T follicular helper cell (primary cell): ENCODE results near the gene TCF4.

ENCODE experiments used
- DNase-seq: peaks from one replicate; pipeline ENCODE4 v3.0.0-alpha.2; 2020; ENCODE audit warnings: low read depth

Gene TCF4

DNA sequence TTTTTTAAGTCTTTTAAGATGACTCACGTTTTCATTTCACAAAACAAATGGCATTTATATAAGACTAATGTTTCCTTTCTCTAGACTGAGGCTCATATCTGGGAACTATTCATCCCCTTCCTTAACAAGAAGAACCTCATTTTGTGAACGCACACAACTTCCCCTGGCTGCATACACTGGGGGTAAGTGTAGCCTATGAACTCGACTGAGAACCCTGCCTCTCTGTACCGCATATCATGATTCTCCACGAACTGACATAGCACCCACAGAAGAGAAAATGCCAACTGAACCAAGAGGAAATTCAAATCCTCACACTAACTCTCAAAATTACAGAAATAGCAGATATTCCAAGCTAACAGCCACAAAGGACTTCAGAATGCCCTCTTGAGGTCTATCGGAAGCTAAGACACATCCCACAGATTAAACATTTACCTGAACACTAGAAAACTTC, 236.7 kb downstream of the TCF4 start:
- no peak for DNase-seq

DNA sequence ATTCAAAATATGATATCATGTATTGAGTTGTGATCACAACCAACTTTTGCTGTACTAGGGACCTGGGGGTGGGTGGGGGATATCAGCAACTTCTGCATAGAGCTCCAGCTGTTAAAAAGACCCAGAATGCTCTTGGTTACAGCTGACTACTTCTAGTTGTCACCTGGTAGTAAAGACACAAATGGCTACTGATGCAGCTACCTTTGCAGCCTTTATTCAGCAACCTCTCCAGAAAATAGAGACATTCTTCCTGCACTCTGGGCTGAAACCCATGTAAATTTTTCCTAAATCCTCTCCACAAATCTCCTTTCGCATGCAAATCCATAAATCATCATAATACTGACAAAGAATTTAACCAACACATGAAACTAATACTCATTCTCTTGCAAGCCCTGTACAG, 238.3 kb downstream of the TCF4 start:
- DNase-seq: no peak

DNA sequence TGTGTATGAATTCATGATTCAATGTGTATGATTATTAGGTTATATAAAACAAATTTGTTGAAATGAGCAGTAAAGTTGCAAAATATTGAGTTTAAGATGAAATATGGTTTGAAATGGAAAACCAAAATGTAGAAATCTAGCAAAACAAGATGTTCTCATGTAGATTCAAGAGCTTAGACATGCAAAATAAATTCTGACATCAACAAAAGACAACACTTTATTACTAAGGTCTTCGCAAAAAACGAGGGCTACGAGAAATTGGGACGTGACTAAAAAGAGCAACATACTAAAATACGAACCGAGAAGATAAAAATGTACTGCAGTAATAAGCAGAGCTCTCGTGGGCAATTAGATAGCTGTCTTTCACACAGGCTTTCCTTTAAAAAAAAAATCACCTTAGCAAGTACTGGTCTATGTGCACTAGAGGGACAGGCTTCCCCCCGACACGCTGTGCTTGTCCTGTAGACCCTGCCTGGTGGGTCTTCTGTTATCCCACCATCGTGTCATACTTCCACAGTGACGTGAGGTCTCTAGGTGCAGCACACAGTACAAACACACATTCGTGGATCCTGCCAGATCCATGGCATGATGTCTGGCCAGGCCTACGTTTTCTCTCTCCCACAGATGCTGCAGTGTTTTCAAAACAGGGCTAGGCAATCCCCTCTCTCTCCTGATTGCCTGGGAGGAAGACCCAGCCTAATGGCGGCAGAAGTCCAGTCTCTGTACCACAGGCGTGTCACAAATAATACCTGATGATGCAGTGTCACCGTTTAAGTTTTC, 240.8 kb downstream of the TCF4 start:
- no peak for DNase-seq

DNA sequence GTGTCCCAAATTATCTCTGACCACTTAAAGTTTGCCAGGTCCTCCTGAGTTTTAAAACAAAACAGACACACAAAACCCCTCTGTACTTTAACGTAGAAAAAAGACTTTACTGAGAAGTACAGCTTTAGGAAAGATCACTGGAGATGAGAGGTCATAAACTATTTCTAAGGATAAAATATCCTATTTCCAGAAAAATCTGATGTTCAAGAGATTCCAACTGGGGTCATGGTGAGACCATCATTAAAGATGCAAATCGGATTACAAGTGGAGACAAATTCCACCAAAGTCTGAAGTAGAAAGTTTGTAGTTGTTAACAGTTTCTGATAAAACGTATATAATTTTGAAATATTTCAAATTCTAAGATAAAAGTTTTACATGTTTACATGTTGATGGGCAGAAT, 241.6 kb downstream of the TCF4 start:
- no peak for DNase-seq

DNA sequence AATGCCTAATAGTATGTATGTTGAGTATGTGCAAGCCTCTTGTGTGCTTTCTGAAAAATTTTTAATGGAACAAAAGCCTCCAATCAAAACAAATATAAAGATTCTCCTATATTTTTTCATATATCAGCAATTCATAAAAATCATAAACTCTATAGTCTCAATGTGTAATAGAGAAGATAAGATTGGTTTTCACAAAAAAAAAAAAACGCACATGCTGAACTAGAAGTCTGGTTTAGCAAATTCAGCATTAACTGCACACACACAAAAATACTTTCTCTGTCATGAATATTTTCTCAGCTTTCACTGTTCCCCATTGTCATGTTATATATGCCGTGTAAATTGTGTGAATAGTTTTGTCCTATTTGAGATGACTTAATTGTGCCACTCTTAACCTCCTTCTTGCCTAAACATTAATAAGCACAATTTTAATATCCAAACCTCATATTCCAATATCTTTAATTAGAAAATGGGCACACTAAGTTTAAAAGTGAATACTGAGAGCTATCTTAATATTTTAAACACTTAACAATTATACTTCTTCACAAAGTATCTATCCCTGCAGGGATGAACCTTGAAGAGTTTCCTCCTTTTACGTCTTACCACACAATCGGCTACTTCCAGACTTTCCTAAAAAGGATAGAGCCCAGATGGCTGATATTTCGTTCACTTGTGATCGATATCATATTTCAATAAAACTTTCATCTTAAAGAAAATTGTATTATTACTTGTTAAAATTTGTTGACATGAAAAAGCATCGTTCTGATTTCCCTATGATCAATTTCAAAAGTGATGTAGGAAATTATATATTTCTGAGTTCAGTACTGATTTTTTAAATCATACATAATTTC, 242.7 kb downstream of the TCF4 start:
- no peak for DNase-seq

DNA sequence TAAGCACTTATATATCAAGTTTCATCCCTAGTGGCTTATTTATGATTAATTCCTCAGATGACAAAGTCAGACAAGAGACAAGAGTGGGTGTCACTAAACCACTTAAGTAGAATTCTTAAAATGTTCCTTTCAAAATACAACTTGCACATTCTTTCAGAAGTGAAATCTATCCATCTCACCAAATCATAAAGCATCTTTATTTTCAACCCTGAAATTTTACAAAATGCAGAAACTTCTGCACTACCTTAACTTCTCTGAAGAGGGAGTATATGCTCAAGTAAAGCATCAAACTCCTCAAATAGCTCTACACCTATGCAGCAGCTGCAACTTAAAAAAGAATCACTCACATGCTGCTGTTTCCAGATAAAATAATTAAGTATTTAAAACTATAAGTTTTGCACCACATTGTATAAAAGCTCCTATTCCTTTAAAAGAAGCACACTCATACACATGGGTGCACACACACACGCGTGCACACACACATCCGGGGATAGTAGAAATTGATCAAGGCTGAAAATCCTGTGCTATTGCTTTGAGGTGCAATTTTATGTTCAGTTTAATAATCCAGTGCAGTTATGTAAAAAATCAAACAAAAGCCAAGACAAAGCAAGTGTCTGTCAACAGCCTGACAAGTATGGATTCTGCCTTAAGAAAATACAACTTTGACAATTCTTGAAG, 244.5 kb downstream of the TCF4 start:
- no peak for DNase-seq

DNA sequence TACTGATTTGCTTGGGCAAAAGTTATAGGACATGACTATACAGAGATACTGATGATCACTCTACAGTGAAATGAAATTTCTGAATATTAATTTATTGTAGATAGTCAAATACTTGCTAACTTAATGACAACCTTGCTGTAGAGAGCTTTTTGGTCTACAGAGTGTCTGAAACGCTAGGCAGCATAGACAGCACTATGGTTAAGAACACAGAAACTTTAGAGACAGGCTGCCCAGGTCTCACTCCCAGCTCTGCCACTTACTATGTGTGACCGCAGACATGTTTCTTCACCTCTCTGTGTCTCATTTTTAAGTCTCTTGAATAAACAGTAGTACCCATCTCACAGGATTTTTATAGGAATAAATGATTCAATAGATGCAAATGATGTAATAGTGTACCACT, 247.0 kb downstream of the TCF4 start:
- DNase-seq: no peak

DNA sequence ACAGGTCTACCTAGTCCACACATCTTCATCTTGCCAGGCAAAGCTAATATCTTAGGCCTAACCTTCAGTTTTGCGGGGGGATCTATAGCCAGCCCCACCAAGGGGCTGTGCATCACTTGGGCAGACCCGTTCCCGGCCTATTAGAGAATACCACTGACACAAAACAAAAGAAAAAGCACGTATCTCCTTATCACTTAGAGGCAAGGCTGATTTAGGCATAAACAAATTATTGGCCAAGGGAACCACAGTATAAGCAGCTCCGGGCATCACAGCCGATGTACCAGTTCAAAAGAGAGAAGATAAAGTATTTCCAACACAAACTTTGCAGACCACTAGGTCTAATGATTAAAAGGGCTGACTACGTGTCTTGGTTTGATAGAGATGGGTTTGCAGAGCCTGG, 248.0 kb downstream of the TCF4 start:
- no peak for DNase-seq

DNA sequence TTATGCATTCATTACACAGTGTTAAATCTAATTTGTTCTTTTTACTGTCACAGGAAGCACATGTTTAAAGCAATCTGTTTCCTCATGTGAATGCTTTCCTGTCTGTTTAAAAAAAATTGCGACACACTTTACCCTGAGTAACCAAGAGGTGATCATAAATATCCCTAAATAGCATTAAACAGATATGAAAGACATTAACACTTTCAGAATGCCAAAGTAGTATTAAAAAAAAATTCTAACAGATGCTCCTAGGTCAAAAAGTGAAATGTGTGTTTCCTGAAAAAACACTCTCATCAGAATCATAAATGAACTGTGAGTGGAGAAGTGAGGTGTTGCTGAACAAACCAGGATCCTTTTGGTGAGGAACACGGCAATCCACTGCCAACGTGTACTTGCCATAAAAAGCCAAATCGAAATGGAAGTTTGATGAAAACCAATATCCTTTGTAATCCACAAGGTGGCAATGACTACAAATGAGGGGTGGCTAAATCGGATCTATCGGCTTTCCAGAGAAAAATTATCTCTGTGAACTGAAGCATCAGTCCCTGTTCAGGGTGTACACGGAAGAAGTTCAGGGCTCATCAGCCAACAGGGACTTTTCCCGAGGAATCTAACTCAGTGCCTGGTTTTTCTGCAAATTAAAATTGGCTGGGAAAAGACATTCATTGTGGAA, 248.9 kb downstream of the TCF4 start:
- no peak for DNase-seq

DNA sequence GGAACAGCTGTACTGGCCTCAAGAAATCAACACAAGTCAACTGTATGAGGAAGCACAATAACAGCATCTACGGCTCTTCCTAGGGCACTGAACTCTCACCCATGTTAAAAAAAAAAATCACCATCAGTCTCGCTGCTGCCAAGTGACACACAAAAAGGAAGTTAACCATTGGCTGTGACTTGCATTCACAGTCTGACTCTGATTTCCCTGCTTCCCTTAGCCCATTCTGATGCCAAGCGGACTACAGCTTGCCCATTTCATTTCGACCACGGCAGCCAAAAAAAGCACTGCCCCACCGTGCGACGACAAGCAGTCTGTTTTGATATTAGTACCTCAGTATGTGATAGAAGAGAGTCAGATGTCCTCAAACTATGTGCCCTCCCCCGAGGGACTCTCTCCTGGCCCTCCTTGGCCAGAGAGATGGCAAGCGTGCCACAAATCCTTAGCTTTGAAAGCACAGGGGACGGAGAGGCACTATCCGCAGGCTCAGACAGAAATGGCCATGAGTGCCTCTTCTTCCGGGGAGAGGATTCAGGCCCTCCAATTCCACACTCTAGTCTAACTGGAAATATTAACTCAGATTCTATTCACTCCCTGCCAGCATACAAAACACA, 250.0 kb downstream of the TCF4 start:
- no peak for DNase-seq

DNA sequence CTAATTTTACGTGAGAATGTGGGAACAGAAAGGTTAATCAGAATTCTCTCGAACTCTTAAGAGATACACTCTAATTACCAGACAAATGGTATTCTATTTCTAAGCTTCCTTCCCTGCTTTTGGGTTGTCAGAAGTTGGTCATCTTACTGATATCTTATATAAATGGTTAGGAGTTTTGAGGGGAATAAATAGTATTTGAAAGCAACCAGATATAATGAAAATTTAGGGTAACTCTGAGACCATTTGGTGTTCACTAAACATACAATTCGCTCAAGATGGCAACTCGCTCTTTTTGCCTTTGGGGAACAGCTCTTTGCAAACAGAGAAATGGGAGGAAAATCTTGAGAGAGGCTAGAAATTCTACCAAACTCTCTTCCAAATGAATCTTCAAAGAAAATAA, 250.9 kb downstream of the TCF4 start:
- no peak for DNase-seq

DNA sequence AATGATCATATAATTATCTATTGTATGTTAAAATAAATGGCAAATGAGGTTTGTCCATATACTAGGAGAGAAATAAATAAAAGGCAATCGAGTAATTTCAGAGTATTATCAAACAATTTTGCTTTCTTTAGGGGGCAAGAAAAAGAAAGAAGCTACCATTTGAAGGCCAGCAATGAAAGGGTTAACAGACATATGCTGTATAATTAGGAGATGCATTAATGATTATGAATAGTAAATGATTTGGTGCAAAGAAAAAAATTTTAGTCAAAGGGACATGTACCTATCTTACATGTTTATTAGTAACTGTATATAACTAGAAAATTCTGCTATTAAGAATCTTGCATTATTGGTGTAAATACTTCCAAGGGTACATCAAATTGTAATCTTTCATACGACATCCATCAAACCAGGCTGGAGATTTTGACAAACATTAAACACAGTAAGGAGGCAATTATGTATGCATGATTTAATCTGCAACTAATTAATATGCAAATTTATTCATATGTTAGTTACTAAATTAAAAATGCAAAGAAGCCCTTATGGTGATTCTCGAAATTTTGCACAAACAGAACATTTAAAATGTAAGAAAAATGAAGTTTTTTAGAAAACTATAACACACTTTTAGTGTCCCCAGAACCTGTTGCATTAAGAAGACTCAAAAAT, 251.4 kb downstream of the TCF4 start:
- no peak for DNase-seq

DNA sequence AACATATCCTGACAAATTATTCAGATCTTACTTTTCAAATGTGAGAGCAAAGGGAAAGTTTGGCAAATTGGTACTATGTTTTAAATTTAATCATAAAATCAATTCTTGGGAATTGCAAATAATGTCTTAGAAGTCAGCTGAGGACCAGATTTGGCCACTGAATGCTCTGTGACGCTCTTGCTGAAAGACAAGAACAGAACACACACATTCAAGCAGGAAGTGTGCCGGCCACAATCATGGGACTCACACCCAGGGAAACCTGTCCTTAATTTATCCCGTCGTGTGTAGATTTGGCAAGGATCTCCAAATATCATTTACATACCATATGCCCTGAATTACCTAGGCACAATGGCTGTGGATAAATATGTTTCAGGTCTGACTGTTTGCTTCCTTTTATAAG, 253.1 kb downstream of the TCF4 start:
- no peak for DNase-seq

DNA sequence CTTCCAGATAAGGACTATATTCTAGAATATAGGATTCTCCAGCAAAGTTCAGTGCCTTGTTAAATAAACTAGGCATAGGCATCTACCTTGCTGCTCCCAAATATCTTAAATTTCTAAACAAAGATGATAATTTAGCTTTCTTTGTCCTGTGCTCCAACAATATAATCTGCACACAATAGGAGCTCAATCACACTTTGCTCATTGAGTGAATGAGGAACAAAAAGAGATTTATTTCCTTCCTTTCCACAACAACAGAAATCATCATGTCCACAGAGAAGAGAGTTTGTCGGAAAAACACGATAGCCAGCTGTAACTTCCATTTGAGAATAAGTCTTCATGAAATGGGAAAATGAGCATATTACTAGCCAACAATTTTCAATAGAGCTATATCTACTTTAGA, 256.7 kb downstream of the TCF4 start:
- DNase-seq: no peak

DNA sequence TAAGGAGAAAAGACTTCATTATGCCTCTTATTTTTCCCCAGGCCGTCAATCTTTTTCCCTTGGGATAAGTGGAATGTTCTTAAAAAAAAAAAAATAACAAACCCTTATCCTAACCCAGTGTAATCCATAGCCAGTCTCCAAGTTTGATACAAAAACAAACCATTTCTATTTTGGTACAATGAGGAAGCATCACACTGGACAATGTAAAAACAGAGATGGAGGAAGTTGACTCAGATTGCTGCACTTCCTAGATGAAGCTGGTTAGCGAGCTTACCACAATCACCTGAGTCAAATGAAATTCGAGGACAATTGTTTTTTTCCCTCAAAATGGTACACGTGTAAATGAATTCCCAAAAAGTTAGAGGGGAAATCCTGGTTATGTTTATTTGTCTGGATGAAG, 259.7 kb downstream of the TCF4 start:
- DNase-seq: no peak

DNA sequence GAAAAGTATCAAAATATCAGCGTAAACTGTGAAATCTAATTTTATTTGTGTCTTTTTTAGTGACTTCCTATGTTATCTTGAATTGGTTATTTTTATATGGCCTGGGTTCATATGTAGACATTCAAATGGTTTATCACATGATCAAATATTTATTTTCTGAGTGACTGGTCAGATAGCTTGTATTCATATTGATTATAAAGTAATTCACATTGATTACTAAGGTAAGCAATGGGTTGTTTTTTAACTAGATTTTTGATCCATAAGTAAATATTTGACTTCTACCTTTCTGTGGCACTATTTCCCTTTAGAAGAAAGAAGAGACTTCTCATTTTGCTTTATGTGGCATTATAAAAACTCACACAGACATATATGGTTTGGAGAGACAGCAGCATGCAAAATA, 260.5 kb downstream of the TCF4 start:
- DNase-seq: no peak

DNA sequence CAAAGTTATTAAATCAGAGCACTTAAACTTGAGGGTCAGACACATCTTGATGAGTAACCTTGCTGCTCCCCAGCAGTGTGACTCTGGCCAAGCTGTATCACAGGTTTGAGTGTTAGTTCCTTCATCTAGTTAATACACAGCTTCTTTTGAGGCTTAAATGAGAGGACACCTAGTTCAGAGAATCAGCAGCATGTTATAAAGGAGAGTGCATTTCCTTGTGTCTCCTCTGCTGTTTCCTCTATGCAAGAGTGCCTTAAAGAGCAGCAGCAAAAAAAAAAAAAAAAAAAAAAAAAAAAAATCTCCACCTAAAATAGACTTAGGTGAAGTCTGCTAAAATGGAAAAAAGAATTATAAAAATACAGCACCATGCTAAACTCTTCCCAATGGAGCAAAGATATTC, 261.9 kb downstream of the TCF4 start:
- DNase-seq: no peak

DNA sequence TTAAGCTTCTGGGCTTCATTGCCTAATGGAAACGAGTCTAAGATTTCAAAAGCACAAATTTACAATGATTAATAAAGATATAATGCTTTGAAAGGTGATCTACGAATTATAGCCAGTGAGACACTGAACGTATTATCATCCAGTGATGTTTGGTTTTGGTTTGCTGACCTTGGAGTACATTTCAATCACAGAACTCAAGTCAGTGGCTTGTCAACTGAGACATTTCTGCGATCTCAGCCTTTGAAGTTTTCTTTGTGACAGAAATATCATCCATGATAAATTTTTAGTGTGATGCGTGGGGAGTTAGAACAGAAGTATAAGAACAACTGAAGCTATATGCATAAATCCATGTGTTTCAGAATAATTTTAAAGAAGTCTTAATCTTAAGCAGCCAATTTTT, 263.8 kb downstream of the TCF4 start:
- no peak for DNase-seq

DNA sequence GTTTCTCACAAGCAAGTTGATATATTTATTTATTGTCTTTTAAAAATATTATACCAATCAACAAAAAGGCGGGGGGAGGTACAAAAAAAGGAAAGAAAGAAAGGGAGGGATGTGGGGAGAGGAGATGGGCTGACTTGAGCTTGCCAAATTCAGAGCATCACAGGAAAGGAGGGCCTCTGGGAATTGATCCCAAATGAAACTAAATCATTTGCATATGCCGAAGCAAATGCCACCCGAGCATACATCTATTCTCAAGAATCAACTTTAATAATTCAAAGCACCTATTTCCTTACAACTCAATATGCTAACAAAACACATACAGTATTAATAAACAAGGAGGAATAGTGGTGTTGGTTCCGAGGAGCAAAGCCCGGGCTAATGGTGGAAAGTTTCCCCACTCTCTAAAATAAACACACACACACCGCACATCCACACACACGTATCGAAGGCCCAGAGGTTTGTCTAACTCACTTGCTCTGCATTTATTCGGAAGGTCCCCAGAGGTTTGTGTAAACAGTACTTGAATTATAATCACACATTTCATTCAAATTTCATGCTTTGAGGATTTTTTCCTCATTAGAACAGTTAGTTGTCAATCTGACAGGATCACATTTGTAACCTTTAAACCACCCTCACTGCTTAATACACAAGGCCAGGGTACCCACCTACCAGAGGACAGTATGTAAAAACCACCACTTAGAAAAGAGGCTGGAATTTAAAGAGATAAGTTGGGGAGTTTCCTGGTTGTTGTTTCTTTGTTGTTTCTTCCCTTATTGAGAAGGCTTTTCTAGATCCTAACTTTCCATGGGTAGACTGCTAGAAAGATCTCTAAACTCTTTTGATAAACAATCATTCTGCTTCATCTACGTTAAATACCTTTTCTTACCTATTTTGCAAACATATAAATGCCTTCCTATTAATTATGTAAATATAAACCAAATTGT, 264.7 kb downstream of the TCF4 start:
- no peak for DNase-seq

DNA sequence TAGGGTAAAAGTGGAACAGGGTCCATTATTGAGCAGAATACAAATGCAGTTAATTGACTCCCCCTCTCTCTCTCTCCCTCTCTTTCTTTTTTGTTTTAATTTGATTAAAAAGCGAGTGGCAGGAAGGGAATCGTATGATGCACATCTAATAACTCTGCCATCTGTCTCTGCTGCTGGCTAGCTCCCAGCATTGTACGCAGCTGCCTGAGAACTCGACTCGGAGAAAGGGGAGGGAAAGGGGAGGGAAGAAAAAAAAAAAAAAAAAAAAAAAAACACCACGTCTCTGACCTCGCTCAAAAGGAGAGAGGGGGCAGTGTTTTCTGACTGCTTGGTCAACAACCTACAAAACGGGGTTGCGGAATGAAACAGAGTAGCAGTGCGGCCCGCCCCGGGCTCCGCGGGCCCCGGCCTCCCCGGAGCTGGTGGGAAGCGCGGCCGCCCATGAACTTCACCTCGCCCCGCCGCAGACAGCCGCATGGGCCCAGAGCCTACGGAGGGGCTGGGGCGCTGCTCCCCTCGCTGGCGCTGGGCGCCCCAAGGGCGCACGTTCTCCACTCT, 265.7 kb downstream of the TCF4 start:
- no peak for DNase-seq
